Stomach (tissue), 4 donors: ENCODE data around the gene MSI1.

Experiments used
- CTCF ChIP-seq, 7 experiments: fragments of 450-650 bp in 4 of 7; fragments of 200-600 bp in 3 of 7; sonication (generic) in 3 of 7; IDR thresholded peaks; one replicate each; pipeline ENCODE4 v1.5.1; 2016 to 2019; ENCODE audit warnings: antibody characterized with exemption in 7 of 7, control low read depth in 2 of 7, mild to moderate bottlenecking in 1 of 7
- POLR2A ChIP-seq, 4 donors: fragments of 450-650 bp; IDR thresholded peaks; one replicate each; pipeline ENCODE4 v1.6.1; 2016; ENCODE audit warnings: antibody characterized with exemption in 4 of 4, control low read depth in 2 of 4, mild to moderate bottlenecking in 1 of 4, moderate library complexity in 1 of 4

DNA sequence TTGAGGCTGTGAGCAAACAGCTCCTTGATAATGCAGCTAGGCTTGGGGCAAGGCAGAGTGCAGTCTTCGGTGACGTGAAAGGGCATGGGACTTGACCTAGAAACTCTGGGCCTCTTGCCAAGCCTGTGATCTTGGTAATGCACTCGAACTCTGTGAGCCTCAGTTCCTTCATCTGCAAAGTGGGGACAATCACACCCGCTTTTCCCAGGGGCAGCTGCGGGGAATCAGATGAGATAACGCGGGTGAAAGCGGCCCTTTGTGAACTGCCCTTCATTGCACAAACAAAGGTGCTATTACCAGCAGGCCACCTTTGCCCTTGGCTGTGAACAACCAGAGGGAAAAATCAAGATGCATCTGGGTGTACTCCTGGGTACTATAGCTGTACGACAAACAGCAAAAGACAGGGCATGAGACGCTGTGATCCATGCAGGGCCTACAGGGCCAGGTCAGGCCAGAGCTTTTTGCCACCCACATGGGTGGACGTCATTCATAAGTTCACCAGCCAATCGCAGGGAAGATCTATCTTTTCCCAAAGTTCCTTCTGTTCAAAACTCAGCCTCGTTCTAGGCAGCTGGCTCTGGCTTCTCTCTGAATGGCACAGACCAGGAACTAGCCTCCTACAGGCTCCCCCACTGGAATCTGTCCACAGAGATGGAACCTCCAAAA lies 3.2 kb downstream of the MSI1 start:
- TF ChIP-seq CTCF (IDR thresholded peaks at IDR 0.05) (no peak), POLR2A (IDR thresholded peaks at IDR 0.05) (no peak)
